Loucy (cell line): ENCODE measurements around the gene SFR1.

ENCODE experiments used
- EZH2phosphoT487 ChIP-seq: fragments of 200-600 bp; IDR thresholded peaks from 2 replicates; pipeline ENCODE4 v1.6.1; 2018; ENCODE audit warnings: antibody characterized with exemption, mild to moderate bottlenecking, moderate library complexity, borderline replicate concordance
- TF ChIP-seq, protein P1 (sequence below): fragments of 200-600 bp; sonication (generic); conservative IDR thresholded peaks from 2 replicates; pipeline ENCODE4 v1.5.1; 2014; ENCODE audit warnings: mild to moderate bottlenecking, antibody characterized with exemption, low read length

DNA sequence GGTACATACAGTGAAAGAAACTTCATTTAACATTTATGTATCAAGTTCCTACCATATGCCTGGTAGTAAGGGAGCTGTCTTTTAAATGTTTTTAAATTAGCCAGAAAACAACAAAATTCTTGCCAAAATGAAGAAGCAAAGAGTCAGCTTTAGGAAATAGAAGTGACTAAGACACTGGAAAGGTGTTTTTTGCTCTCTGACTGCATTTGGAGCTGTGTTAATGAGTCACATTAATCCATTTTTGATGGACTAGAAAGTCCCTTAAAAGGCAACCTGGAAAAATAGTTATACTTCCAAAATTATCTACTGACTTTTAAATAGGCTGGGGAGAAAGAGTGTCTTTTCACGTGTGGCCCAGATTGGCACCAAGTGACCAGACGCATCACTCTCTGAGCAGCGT is 32.4 kb upstream of the SFR1 start:
- TF ChIP-seq EZH2phosphoT487, result no peak
- TF ChIP-seq, protein P1, sequence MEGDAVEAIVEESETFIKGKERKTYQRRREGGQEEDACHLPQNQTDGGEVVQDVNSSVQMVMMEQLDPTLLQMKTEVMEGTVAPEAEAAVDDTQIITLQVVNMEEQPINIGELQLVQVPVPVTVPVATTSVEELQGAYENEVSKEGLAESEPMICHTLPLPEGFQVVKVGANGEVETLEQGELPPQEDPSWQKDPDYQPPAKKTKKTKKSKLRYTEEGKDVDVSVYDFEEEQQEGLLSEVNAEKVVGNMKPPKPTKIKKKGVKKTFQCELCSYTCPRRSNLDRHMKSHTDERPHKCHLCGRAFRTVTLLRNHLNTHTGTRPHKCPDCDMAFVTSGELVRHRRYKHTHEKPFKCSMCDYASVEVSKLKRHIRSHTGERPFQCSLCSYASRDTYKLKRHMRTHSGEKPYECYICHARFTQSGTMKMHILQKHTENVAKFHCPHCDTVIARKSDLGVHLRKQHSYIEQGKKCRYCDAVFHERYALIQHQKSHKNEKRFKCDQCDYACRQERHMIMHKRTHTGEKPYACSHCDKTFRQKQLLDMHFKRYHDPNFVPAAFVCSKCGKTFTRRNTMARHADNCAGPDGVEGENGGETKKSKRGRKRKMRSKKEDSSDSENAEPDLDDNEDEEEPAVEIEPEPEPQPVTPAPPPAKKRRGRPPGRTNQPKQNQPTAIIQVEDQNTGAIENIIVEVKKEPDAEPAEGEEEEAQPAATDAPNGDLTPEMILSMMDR, result no peak
